Stimulated activated memory B cell treated with anti-CD40 and anti-IgM and Interleukin-4, amounts not matched to agents 10 μg/mL and 1 μg/mL and 100 μg/mL, for 72 hours (primary cell): Measurements from ENCODE around the gene CYP46A1.
"Not testable (repeated sequence)": the region's sequence is repeated elsewhere in the genome, so short reads cannot be mapped to it uniquely, and the experiment has no call there.

Experiments used
- ATAC-seq: fragments of 150-1000 bp; cut with Tn5 transposase; 2 replicates; pipeline ENCODE4 v1.10.0; 2021
- H3K27ac Mint-ChIP-seq: one replicate; pipeline ENCODE4 v1.8.0; 2022; ENCODE audit warnings: mild to moderate bottlenecking, mixed read lengths
- H3K27me3 Mint-ChIP-seq: one replicate; pipeline ENCODE4 v1.8.0; 2022; ENCODE audit warnings: mixed read lengths
- H3K36me3 Mint-ChIP-seq: one replicate; pipeline ENCODE4 v1.8.0; 2022; ENCODE audit warnings: mixed read lengths
- H3K4me1 Mint-ChIP-seq: one replicate; pipeline ENCODE4 v1.8.0; 2022; ENCODE audit warnings: mixed read lengths
- H3K4me3 Mint-ChIP-seq: one replicate; pipeline ENCODE4 v1.8.0; 2022; ENCODE audit warnings: mild to moderate bottlenecking, moderate library complexity, mixed read lengths
- H3K9me3 Mint-ChIP-seq: one replicate; pipeline ENCODE4 v1.8.0; 2022; ENCODE audit warnings: mixed read lengths

The CYP46A1 gene

GRCh38 chr14:99650189-99650588 lies 33.9 kb upstream of the CYP46A1 start:
- no peak overlapping the region for H3K4me3 Mint-ChIP-seq
- H3K27ac Mint-ChIP-seq = no peak overlapping the region
- ATAC-seq = peak; percentile 6
- H3K4me1 Mint-ChIP-seq = no peaks in the 10 kb centered on the region
- no peaks in the 10 kb centered on the region for H3K9me3 Mint-ChIP-seq
- H3K27me3 Mint-ChIP-seq = peaks cover 80% of the 10 kb centered on the region
- no peaks in the 10 kb centered on the region for H3K36me3 Mint-ChIP-seq

GRCh38 chr14:99651953-99652746 lies 31.9 kb upstream of the CYP46A1 start:
- no peak for ATAC-seq
- no peak overlapping the region for H3K4me3 Mint-ChIP-seq
- H3K9me3 Mint-ChIP-seq = no peaks in the 10 kb centered on the region
- H3K27ac Mint-ChIP-seq = no peak overlapping the region
- H3K36me3 Mint-ChIP-seq = no peaks in the 10 kb centered on the region
- H3K27me3 Mint-ChIP-seq = peaks cover 80% of the 10 kb centered on the region
- H3K4me1 Mint-ChIP-seq = no peaks in the 10 kb centered on the region

DNA sequence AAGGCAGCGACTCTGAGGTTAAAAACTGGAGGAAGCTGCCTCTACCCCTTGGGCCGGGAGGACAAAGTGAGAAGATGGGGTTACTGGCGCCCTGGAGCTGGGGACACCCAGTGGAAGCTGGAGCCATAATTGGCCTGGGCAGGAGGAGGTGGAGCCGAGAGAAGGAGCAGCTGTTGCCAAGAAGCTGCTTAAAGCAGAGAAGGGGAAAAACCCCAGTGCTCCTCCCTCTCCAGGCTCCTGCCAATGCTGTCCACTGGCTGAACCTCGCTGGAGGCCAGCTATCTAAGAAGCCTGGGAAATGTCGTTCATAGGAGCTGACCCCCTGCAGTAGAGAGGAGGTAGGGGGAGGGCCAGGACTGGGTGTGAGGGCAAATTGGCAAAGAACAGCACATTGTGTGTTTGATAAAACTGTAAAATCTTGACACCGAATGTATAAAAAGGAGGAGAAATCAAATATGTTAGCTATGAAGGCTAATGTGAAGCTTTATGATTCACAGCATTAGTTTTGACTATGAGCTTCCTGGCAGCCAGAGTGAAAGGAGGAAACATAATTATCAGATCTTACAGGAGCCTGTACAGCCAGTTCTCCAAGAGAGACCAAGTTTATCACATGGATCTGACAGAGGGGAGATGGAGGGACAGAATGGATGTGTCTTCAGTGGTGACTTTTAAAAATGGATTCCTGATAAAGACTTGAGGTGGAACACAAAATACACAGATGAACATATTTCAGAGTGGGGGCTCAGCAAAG lies 29.7 kb upstream of the CYP46A1 start:
- Mint-ChIP-seq H3K27ac (no peak overlapping the region), H3K27me3 (peaks cover 72% of the 10 kb centered on the region), H3K4me1 (no peaks in the 10 kb centered on the region), H3K4me3 (no peak overlapping the region), H3K36me3 (no peaks in the 10 kb centered on the region), H3K9me3 (no peaks in the 10 kb centered on the region)
- ATAC-seq = no peak

GRCh38 chr14:99655521-99655920 lies 28.6 kb upstream of the CYP46A1 start:
- ATAC-seq = no peak
- Mint-ChIP-seq H3K4me1 (no peaks in the 10 kb centered on the region), H3K9me3 (no peaks in the 10 kb centered on the region), H3K36me3 (no peaks in the 10 kb centered on the region), H3K4me3 (no peak overlapping the region), H3K27ac (no peak overlapping the region), H3K27me3 (peaks cover 73% of the 10 kb centered on the region)

DNA sequence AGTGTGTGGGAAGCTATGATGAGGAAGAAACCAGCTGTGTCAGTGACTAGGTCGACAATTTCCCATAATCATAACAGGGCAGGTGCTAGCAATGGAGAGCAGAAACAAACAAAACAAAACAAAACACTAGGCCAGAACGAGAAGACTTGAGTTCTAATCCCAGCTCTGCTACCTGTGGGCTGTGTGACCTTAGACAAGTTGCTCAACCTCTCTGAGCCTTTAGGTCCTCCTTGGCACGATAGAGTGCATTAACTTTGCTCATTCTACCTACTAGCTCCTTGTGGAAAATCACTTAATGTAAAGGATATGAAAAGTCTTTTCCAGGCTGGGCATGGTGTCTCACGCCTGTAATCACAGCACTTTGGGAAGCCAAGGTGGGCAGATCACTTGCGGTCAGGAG lies 27.9 kb upstream of the CYP46A1 start:
- H3K9me3 Mint-ChIP-seq = peaks cover 1% of the 10 kb centered on the region
- H3K4me1 Mint-ChIP-seq = no peaks in the 10 kb centered on the region
- no peak for ATAC-seq
- H3K27ac Mint-ChIP-seq = no peak overlapping the region
- H3K4me3 Mint-ChIP-seq = no peak overlapping the region
- H3K36me3 Mint-ChIP-seq = no peaks in the 10 kb centered on the region
- H3K27me3 Mint-ChIP-seq = peaks cover 72% of the 10 kb centered on the region

- Mint-ChIP-seq H3K4me1 (no peaks in the 10 kb centered on the region), H3K36me3 (no peaks in the 10 kb centered on the region), H3K27ac (no peak overlapping the region), H3K27me3 (peaks cover 80% of the 10 kb centered on the region), H3K4me3 (no peak overlapping the region), H3K9me3 (peaks cover 3% of the 10 kb centered on the region)
- no peak for ATAC-seq
Measured at GRCh38 chr14:99657645-99658155, 26.4 kb upstream of the CYP46A1 start.

- Mint-ChIP-seq H3K36me3 (no peaks in the 10 kb centered on the region), H3K9me3 (peaks cover 3% of the 10 kb centered on the region), H3K27me3 (peaks cover 84% of the 10 kb centered on the region), H3K4me3 (no peak overlapping the region), H3K27ac (no peak overlapping the region), H3K4me1 (no peaks in the 10 kb centered on the region)
- ATAC-seq = no peak
Measured at GRCh38 chr14:99658218-99658845, 25.8 kb upstream of the CYP46A1 start.

DNA sequence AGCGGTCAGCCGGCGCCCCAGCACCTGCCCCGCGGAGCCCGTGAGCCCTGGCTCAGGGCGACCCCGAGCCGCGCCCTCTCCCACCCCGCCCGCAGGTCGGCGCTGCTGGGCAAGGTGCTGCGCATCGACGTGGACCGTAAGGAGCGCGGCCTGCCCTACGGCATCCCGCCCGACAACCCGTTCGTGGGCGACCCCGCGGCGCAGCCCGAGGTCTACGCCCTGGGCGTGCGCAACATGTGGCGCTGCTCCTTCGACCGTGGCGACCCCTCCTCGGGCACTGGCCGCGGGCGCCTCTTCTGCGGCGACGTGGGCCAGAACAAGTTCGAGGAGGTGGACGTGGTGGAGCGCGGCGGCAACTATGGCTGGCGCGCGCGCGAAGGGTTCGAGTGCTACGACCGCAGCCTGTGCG lies 24.8 kb upstream of the CYP46A1 start:
- Mint-ChIP-seq H3K4me3 (no peak overlapping the region), H3K36me3 (no peaks in the 10 kb centered on the region), H3K9me3 (peaks cover 3% of the 10 kb centered on the region), H3K4me1 (no peaks in the 10 kb centered on the region), H3K27me3 (peaks cover 78% of the 10 kb centered on the region), H3K27ac (no peak overlapping the region)
- no peak for ATAC-seq

- Mint-ChIP-seq H3K27ac (no peak overlapping the region), H3K9me3 (peaks cover 3% of the 10 kb centered on the region), H3K36me3 (no peaks in the 10 kb centered on the region), H3K4me3 (no peak overlapping the region), H3K4me1 (no peaks in the 10 kb centered on the region), H3K27me3 (peaks cover 70% of the 10 kb centered on the region)
- no peak for ATAC-seq
Measured at GRCh38 chr14:99660006-99660566, 24.0 kb upstream of the CYP46A1 start.

DNA sequence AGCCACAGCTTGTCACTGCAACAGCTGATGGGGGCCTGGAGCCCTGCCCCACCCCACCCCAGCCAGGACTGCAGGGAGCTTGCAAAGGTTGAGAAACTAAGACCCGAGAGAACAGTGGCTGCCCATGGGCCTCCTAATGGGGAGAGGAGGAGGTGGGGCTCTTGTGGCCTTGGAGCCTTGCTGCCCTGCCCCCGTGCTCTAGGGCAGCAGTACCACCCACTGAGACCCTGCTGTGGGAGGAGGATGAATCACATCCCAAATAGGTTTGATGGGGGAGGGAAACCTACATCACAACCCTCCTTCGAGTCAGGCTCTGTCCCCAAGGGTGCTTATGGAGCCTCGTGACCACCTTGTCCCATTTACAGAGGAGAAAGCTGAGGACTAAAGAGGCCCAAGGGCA lies 23.3 kb upstream of the CYP46A1 start:
- H3K27me3 Mint-ChIP-seq = peaks cover 63% of the 10 kb centered on the region
- H3K27ac Mint-ChIP-seq = no peak overlapping the region
- H3K36me3 Mint-ChIP-seq = no peaks in the 10 kb centered on the region
- H3K4me3 Mint-ChIP-seq = no peak overlapping the region
- H3K9me3 Mint-ChIP-seq = peaks cover 3% of the 10 kb centered on the region
- ATAC-seq = no peak
- H3K4me1 Mint-ChIP-seq = no peaks in the 10 kb centered on the region

DNA sequence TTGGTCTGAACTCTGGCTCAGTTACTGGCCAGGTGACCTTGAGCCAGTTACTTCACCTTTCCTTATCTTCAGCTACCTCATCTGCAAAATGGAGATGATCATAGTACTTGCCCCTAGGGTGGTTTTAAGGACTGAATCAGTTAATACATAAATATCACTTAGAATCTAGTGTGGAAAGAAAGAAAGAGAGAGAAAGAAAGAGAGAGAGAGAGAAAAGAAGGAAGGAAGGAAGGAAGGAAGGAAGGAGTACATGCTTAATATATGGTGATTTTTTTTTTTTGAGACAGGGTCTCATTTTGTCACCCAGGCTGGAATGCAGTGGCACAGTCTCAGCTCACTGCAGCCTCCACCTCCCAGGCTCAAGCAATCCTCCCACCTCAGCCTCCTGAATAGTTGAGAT lies 22.9 kb upstream of the CYP46A1 start:
- H3K36me3 Mint-ChIP-seq, H3K9me3 Mint-ChIP-seq, H3K4me1 Mint-ChIP-seq, H3K4me3 Mint-ChIP-seq, ATAC-seq, H3K27ac Mint-ChIP-seq: not testable (repeated sequence)
- H3K27me3 Mint-ChIP-seq = peaks cover 59% of the 10 kb centered on the region

- H3K4me3 Mint-ChIP-seq = no peak overlapping the region
- no peak overlapping the region for H3K27ac Mint-ChIP-seq
- H3K36me3 Mint-ChIP-seq = no peaks in the 10 kb centered on the region
- peaks cover 3% of the 10 kb centered on the region for H3K9me3 Mint-ChIP-seq
- H3K27me3 Mint-ChIP-seq = peaks cover 62% of the 10 kb centered on the region
- no peaks in the 10 kb centered on the region for H3K4me1 Mint-ChIP-seq
- no peak for ATAC-seq
Measured at GRCh38 chr14:99662846-99663245, 21.3 kb upstream of the CYP46A1 start.

DNA sequence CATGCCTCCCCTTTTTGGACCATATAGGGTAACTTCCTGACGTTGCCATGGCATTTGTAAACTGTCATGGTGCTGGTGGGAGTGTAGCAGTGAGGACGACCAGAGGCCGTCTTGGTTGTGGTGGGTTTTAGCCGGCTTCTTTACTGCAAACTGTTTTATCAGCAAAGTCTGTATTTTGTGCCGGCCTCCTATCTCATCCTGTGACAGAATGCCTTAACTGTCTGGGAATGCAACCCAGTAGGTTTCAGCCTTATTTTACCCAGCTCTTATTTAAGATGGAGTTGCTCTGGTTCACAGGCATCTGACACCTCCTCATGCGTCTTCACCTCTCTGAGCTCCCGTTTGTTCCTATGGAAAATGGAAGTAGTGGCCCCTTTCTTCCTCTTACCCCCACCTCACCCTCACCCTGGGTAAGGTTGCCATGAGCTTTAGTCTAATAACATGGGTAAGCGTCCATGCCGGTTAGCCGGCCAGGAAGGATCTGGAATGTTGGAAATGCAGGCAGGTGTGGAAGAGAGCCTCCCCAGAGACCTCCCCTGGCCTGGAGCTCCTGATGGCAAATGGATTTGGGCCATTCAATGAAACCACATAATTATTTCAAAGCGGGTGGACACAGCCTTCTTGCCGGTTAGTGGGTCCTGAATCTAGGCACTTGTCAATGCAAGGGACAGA lies 20.6 kb upstream of the CYP46A1 start:
- H3K9me3 Mint-ChIP-seq = peaks cover 3% of the 10 kb centered on the region
- H3K36me3 Mint-ChIP-seq = no peaks in the 10 kb centered on the region
- H3K4me3 Mint-ChIP-seq = no peak overlapping the region
- ATAC-seq = no peak
- H3K4me1 Mint-ChIP-seq = no peaks in the 10 kb centered on the region
- H3K27ac Mint-ChIP-seq = no peak overlapping the region
- H3K27me3 Mint-ChIP-seq = peaks cover 62% of the 10 kb centered on the region

DNA sequence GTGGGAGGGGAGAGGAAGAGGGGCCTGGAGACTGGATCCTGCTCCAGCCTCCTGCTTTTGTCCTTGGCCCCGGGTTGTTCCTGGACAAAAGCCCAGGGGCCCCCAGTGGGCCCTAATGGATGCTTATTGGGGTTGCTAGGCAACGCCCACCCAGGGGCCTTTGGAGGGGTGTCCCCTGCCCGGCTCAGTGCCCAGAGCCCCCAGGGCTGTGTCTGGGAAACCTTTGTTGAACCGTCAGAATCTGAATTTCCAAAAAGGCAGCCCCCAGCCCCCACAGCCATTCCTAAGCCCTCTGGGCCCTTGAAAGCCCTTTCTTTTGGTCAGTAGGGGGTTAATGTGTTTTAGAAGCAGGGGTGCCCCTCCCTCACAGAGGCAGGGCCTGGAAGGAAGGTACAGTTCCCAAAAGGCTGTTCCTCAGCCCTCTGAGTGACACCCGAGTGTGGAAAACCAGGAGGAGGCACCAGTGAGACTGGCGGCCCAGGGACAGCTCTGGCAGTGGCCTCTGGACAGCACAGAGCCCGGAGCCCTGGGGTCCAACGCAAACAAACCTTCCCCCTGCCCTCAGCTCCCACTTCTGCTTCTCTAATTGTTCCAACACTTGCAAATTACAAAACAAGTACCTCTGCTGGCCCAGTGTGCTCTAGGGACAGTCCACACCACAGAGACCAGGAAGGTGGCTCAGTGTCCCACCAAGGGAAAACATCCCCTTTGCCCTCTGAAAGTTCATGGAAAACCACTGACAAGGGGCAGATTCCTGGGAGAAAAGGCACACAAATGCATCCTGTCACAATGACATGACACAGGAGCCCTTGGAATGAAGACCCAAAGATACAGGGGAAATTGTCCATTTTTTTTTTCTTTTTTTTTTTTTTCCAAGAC lies 19.8 kb upstream of the CYP46A1 start:
- no peaks in the 10 kb centered on the region for H3K4me1 Mint-ChIP-seq
- peaks cover 66% of the 10 kb centered on the region for H3K27me3 Mint-ChIP-seq
- H3K9me3 Mint-ChIP-seq = peaks cover 3% of the 10 kb centered on the region
- ATAC-seq = no peak
- H3K36me3 Mint-ChIP-seq = no peaks in the 10 kb centered on the region
- no peak overlapping the region for H3K27ac Mint-ChIP-seq
- H3K4me3 Mint-ChIP-seq = no peak overlapping the region
